OCI-LY1 (cell line): ENCODE measurements around the gene IL21R.

Source experiments
- H2AFZ ChIP-seq: fragments of 200-600 bp; sonication (generic), shearing (Covaris generic); 2 replicates; pipeline ENCODE4 v1.6.0; 2014; ENCODE audit warnings: antibody characterized with exemption, mild to moderate bottlenecking, low read length
- H3F3A ChIP-seq: fragments of 200-600 bp; sonication (generic), shearing (Covaris generic); 2 replicates; pipeline ENCODE4 v1.6.0; 2014; ENCODE audit warnings: mild to moderate bottlenecking, antibody characterized with exemption, low read length, moderate library complexity; ENCODE audit not compliant: insufficient read depth
- H3K27ac ChIP-seq: fragments of 200-600 bp; sonication (generic); 2 replicates; pipeline ENCODE4 v1.5.1; 2014; ENCODE audit warnings: low read length, mixed run types, mild to moderate bottlenecking, low read depth; ENCODE audit not compliant: poor library complexity, severe bottlenecking
- H3K27me3 ChIP-seq: fragments of 200-600 bp; sonication (generic); 2 replicates; pipeline ENCODE4 v1.6.0; 2014; ENCODE audit warnings: antibody characterized with exemption, mild to moderate bottlenecking, low read length, moderate library complexity; ENCODE audit not compliant: insufficient read depth
- H3K36me3 ChIP-seq: fragments of 200-600 bp; sonication (generic); 2 replicates; pipeline ENCODE4 v1.6.1; 2014; ENCODE audit warnings: mild to moderate bottlenecking, antibody characterized with exemption, low read length, moderate library complexity, mixed read lengths; ENCODE audit not compliant: insufficient read depth
- H3K4me1 ChIP-seq: fragments of 200-600 bp; sonication (generic); 2 replicates; pipeline ENCODE4 v1.5.1; 2014; ENCODE audit warnings: mild to moderate bottlenecking, low read length, moderate library complexity; ENCODE audit not compliant: insufficient read depth, severe bottlenecking
- H3K4me2 ChIP-seq: fragments of 200-600 bp; sonication (generic), shearing (Covaris generic); 2 replicates; pipeline ENCODE4 v1.6.1; 2014; ENCODE audit warnings: low read length
- H3K4me3 ChIP-seq: fragments of 200-600 bp; sonication (generic); 2 replicates; pipeline ENCODE4 v1.5.1; 2014; ENCODE audit warnings: low read length, low read depth, mild to moderate bottlenecking, mixed read lengths; ENCODE audit not compliant: poor library complexity, severe bottlenecking
- H3K79me2 ChIP-seq: fragments of 200-600 bp; shearing (Covaris generic); 2 replicates; pipeline ENCODE4 v1.6.1; 2016; ENCODE audit warnings: mixed run types, low read length, mixed read lengths; ENCODE audit not compliant: insufficient read depth
- H3K9ac ChIP-seq: fragments of 200-600 bp; sonication (generic), shearing (Covaris generic); 2 replicates; pipeline ENCODE4 v1.6.1; 2014; ENCODE audit warnings: mild to moderate bottlenecking, low read length, mixed read lengths
- H3K9me2 ChIP-seq: fragments of 200-600 bp; sonication (generic), shearing (Covaris generic); 2 replicates; pipeline ENCODE4 v1.6.1; 2014; ENCODE audit warnings: low read depth, mild to moderate bottlenecking, low read length, mixed read lengths
- H3K9me3 ChIP-seq: fragments of 200-600 bp; shearing (Covaris generic); 2 replicates; pipeline ENCODE4 v1.6.1; 2014; ENCODE audit warnings: low read length, mixed read lengths
- H4K20me1 ChIP-seq: fragments of 200-600 bp; sonication (generic), shearing (Covaris generic); 2 replicates; pipeline ENCODE4 v1.6.0; 2016; ENCODE audit warnings: mild to moderate bottlenecking, low read length; ENCODE audit not compliant: insufficient read depth
- EZH2 ChIP-seq: fragments of 200-600 bp; sonication (generic), shearing (Covaris generic); IDR thresholded peaks from 2 replicates; pipeline ENCODE4 v1.8.0; 2017; ENCODE audit warnings: borderline replicate concordance, mixed run types, mild to moderate bottlenecking, antibody characterized with exemption, low read length, moderate library complexity, mixed read lengths
- TF ChIP-seq, protein P1 (sequence below): fragments of 200-600 bp; sonication (generic), shearing (Covaris generic); IDR thresholded peaks from 2 replicates; pipeline ENCODE4 v1.5.1; 2017; ENCODE audit warnings: mild to moderate bottlenecking, antibody characterized with exemption, low read length, moderate library complexity, mixed read lengths

The IL21R gene

DNA sequence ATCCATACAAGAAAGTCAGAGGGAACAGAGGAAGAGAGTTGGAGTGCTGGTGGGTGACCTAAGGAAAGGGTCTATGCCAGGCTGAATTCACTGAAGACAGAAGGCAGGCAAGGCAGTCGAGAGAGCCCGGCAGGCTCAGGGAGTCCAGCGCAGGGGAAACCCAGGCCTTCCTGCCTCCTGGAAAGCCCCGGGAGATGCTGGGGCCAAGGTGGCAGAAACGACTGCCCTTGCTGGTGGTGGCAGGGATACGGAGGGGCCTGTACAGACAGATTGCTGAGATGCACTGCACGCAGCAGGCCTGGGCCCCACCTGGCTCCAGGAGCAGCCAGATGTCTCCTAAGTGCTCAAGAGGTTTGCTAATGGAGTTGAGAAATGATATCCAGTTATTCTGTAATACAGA is 87.9 kb downstream of the IL21R start:
- no peak overlapping the region for H3K27ac ChIP-seq
- TF ChIP-seq EZH2: no peak
- TF ChIP-seq, protein P1, sequence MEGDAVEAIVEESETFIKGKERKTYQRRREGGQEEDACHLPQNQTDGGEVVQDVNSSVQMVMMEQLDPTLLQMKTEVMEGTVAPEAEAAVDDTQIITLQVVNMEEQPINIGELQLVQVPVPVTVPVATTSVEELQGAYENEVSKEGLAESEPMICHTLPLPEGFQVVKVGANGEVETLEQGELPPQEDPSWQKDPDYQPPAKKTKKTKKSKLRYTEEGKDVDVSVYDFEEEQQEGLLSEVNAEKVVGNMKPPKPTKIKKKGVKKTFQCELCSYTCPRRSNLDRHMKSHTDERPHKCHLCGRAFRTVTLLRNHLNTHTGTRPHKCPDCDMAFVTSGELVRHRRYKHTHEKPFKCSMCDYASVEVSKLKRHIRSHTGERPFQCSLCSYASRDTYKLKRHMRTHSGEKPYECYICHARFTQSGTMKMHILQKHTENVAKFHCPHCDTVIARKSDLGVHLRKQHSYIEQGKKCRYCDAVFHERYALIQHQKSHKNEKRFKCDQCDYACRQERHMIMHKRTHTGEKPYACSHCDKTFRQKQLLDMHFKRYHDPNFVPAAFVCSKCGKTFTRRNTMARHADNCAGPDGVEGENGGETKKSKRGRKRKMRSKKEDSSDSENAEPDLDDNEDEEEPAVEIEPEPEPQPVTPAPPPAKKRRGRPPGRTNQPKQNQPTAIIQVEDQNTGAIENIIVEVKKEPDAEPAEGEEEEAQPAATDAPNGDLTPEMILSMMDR: no peak
- H3K36me3 ChIP-seq: peaks cover 86% of the 10 kb centered on the region

DNA sequence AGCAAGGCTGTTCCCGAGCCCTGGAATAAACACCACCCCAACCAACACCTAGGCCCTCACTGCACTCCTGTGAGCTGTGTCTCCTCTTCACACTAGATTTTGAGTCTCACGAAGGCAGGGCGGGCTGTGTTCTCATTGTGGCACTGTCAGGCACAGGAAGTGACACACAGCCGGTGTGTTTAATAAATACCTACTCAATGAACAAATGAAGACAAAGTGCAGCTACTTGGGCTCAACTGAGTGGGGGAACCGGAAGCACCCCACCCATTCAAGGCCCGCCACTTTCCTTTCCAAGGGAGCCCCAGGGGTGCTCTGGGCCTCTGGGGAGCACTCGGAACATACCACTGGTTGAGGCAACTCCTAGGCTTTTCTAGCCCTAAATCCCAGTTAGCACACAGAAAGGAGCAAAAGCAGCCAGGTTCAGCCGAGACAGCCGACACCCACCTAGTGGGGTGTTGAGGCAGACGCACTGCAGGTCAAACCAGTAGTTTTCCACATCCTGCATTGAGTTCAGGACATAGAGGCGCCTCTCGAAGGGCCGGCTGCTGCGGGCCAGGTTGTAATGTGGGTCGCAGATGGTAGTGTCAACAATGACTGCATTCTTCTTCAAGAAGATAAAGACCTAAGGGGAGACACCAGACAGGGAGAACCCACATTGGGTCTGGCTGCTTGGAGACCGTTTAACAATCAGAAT is 90.1 kb downstream of the IL21R start:
- H3K9me3 ChIP-seq: no peaks in the 10 kb centered on the region
- no peaks in the 10 kb centered on the region for H3K27me3 ChIP-seq
- no peak overlapping the region for H3K27ac ChIP-seq
- H3K36me3 ChIP-seq: peaks cover 79% of the 10 kb centered on the region
- H4K20me1 ChIP-seq: no peaks in the 10 kb centered on the region
- H3K9ac ChIP-seq: no peak overlapping the region
- no peaks in the 10 kb centered on the region for H3K9me2 ChIP-seq
- no peak overlapping the region for H3K4me3 ChIP-seq
- no peak for TF ChIP-seq EZH2
- TF ChIP-seq, protein P1: no peak
- H3F3A ChIP-seq: no peaks in the 10 kb centered on the region
- H3K4me1 ChIP-seq: no peaks in the 10 kb centered on the region
- H3K4me2 ChIP-seq: no peak overlapping the region
- no peaks in the 10 kb centered on the region for H3K79me2 ChIP-seq
- no peak overlapping the region for H2AFZ ChIP-seq

More for the DNA sequence above, 87.9 kb downstream of the IL21R start:
- Histone ChIP-seq H3K27me3 (no peaks in the 10 kb centered on the region), H3K9me3 (no peaks in the 10 kb centered on the region), H2AFZ (no peak overlapping the region), H3K79me2 (no peaks in the 10 kb centered on the region), H3F3A (no peaks in the 10 kb centered on the region), H3K9ac (no peak overlapping the region), H3K4me1 (no peaks in the 10 kb centered on the region), H3K9me2 (no peaks in the 10 kb centered on the region), H4K20me1 (no peaks in the 10 kb centered on the region), H3K4me3 (no peak overlapping the region), H3K4me2 (no peak overlapping the region)

DNA sequence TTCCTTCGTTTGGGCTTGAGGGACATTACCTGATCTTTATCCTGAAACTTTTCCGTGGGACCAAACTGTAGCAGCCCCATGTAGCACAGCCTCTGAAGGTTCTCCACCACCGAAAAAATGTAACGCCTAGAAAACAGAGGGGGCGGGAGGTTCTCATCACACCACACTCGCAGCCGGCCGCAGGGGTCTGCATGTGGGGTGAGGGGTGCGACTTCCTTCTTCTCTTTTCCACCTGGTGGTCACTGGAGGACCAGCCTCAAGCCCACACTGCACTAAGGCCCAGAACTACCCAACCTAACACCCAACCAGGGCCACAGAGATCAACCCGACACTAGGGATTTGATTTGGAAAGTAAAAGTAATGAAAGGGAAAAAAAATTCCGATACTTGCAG is 90.6 kb downstream of the IL21R start:
- no peaks in the 10 kb centered on the region for H3K79me2 ChIP-seq
- no peaks in the 10 kb centered on the region for H3K27me3 ChIP-seq
- no peaks in the 10 kb centered on the region for H3F3A ChIP-seq
- no peaks in the 10 kb centered on the region for H4K20me1 ChIP-seq
- no peaks in the 10 kb centered on the region for H3K9me3 ChIP-seq
- H3K27ac ChIP-seq: no peak overlapping the region
- TF ChIP-seq EZH2: no peak
- TF ChIP-seq, protein P1: no peak
- no peak overlapping the region for H3K4me3 ChIP-seq
- H3K4me1 ChIP-seq: no peaks in the 10 kb centered on the region
- no peak overlapping the region for H3K4me2 ChIP-seq
- peaks cover 81% of the 10 kb centered on the region for H3K36me3 ChIP-seq
- H3K9ac ChIP-seq: no peak overlapping the region
- no peak overlapping the region for H2AFZ ChIP-seq
- H3K9me2 ChIP-seq: no peaks in the 10 kb centered on the region
